K562 (cell line): ENCODE data around the gene SERINC3. TPM values are rescaled to one million over a fixed set of nuclear protein-coding genes. Genes with fewer than 3 reads are reported as not detected.
A peak's percentile ranks its signal among the peaks of the same experiment; 100 is the strongest.

ENCODE experiments used
- AFF1 ChIP-seq, 2 experiments: fragments of 450-650 bp; IDR thresholded peaks; 2 replicates each; pipeline ENCODE4 v1.6.1; 2018; ENCODE audit warnings: mild to moderate bottlenecking in 2 of 2, low read depth in 1 of 2; ENCODE audit not compliant: partially characterized antibody in 2 of 2
- CAMTA2 ChIP-seq: fragments of 250-450 bp; sonication (Bioruptor Pico); conservative IDR thresholded peaks from 2 replicates; pipeline ENCODE4 v1.5.1; 2022
- CBX2 ChIP-seq: fragments of 200-600 bp; sonication (generic); IDR thresholded peaks from one replicate; pipeline ENCODE4 v1.6.1; 2012; ENCODE audit warnings: mild to moderate bottlenecking, low read length, inconsistent platforms; ENCODE audit not compliant: insufficient read depth, poor library complexity, severe bottlenecking
- CTCFL ChIP-seq: IDR thresholded peaks from 2 replicates; pipeline ENCODE4 v1.6.1; 2011; ENCODE audit warnings: borderline replicate concordance, low read depth, mild to moderate bottlenecking, moderate library complexity, low read length; ENCODE audit not compliant: insufficient read depth, poor library complexity, severe bottlenecking
- EGR1 ChIP-seq: fragments of 450-650 bp; conservative IDR thresholded peaks from 2 replicates; pipeline ENCODE4 v1.6.1; 2017; ENCODE audit warnings: mild to moderate bottlenecking
- FOXK2 ChIP-seq, 2 experiments: fragments of 450-650 bp; IDR thresholded peaks in 1 of 2; conservative IDR thresholded peaks in 1 of 2; 2 replicates each; pipeline ENCODE4 v1.6.1; 2016; ENCODE audit warnings: low read depth in 2 of 2, mild to moderate bottlenecking in 1 of 2
- KAT8 ChIP-seq: fragments of 450-650 bp; IDR thresholded peaks from 2 replicates; pipeline ENCODE4 v1.6.1; 2016; ENCODE audit warnings: low read depth, mild to moderate bottlenecking
- MEF2A ChIP-seq: IDR thresholded peaks from 2 replicates; pipeline ENCODE4 v1.6.1; 2011; ENCODE audit warnings: low read depth, mild to moderate bottlenecking, low read length, moderate library complexity; ENCODE audit not compliant: control insufficient read depth
- POLR3A ChIP-seq: IDR thresholded peaks from 2 replicates; pipeline ENCODE4 v1.6.1; 2011; ENCODE audit warnings: borderline replicate concordance, mild to moderate bottlenecking, moderate library complexity; ENCODE audit not compliant: insufficient read length, insufficient read depth; ENCODE audit errors: extremely low read depth
- SAFB2 ChIP-seq: fragments of 200-400 bp; formaldehyde crosslinking; IDR thresholded peaks from 2 replicates; pipeline ENCODE4 v1.6.1; 2018; ENCODE audit warnings: borderline replicate concordance, low read length, low read depth, moderate library complexity; ENCODE audit not compliant: severe bottlenecking
- TAF7 ChIP-seq: fragments of 450-650 bp; IDR thresholded peaks from 2 replicates; pipeline ENCODE4 v1.6.1; 2016; ENCODE audit warnings: missing genetic modification characterization, missing compliant biosample characterization
- TFE3 ChIP-seq: fragments of 450-650 bp; formaldehyde crosslinking; IDR thresholded peaks from 2 replicates; pipeline ENCODE4 v1.4.0; 2020; ENCODE audit warnings: mild to moderate bottlenecking, mixed read lengths
- ZBTB7A ChIP-seq: IDR thresholded peaks from 2 replicates; pipeline ENCODE4 v1.6.1; 2011; ENCODE audit warnings: low read depth, mild to moderate bottlenecking, low read length, moderate library complexity, borderline replicate concordance; ENCODE audit not compliant: control insufficient read depth
- ZNF174 ChIP-seq: fragments of 250-450 bp; sonication (Bioruptor Pico); IDR thresholded peaks from 2 replicates; pipeline ENCODE4 v1.4.0; 2020; ENCODE audit warnings: mild to moderate bottlenecking
- polyA plus RNA-seq, 8 experiments: library from polyadenylated mRNA; depleted of rRNA in 4 of 8; stranded (reverse) in 5 of 8; unstranded in 3 of 8; fragments of >200 nt; fragmentation: Nextera tagmentation in 2 of 8; fragmentation: Illumina TruSeq in 1 of 8; extraction: Ambion mirVana in 2 of 8; extraction: Trizol in 1 of 8; gene quantifications; 2 replicates each; pipeline versions ENCODE4 v1.2.1 to v1.2.3, GENCODE V29; 2011 to 2014; ENCODE audit warnings: inconsistent platforms in 1 of 8, missing spikeins in 1 of 8
- total RNA-seq, 7 experiments: library from RNA; depleted of rRNA in 6 of 7; stranded (reverse); fragments of >200 nt in 6 of 7; fragmentation: Illumina TruSeq in 2 of 7; extraction: Trizol in 2 of 7; gene quantifications; 2 replicates each; pipeline versions ENCODE4 v1.2.1 to v1.2.3, GENCODE V29; 2011 to 2021; ENCODE audit warnings: low replicate concordance in 1 of 7

The SERINC3 gene
- total and polyA plus RNA-seq, 9 of the 15 experiments (the other 6 are each of a cell fraction or from before 2014, with no cell fraction given): 24.7 to 107 (median 48.8) TPM

- TF ChIP-seq TFE3 (CRISPR knock-in tag) (no peak), CAMTA2 (CRISPR knock-in tag) (no peak), CTCFL (no peak), SAFB2 (no peak), ZBTB7A (no peak), AFF1 (IDR thresholded peaks at IDR 0.05; ENCODE audit: low read depth in 1 of 2, partially characterized antibody in 2 of 2) (peak in 1 of 2 experiments; percentile 34), FOXK2 (conservative IDR thresholded peaks at IDR 0.05 in 1 of 2, IDR thresholded peaks at IDR 0.05 in 1 of 2; ENCODE audit: low read depth in 2 of 2) (peak; percentile 95 to 96), EGR1 (peak; percentile 43), KAT8 (no peak), POLR3A (no peak), ZNF174 (CRISPR knock-in tag) (no peak), MEF2A (no peak), TAF7 (no peak; the same call in 1 of the 2 replicates), CBX2 (no peak)
These were observed at the start of gene SERINC3 (continued) for GRCh38 chr20:44521484-44522481.
